Natural killer cell (primary cell): ENCODE data around the gene TMEM135. TPM values are rescaled to one million over a fixed set of nuclear protein-coding genes. Genes with fewer than 3 reads are reported as not detected.

ENCODE experiments used
- ATAC-seq, 3 donors: fragments of 150-1000 bp in 2 of 3; fragments of 200-7000 bp in 1 of 3; cut with Tn5 transposase; 1 replicate in 1 of 3; 2 replicates in 2 of 3; pipeline ENCODE4 v1.10.0; 2021; ENCODE audit warnings: mild to moderate bottlenecking in 2 of 3, moderate library complexity in 2 of 3
- DNase-seq, 2 donors: peaks; one replicate each; pipeline versions ENCODE4 v3.0.0 to v3.0.0-alpha.2; 2013 to 2021; ENCODE audit warnings: mixed read lengths in 1 of 2
- H3K27ac ChIP-seq: one replicate; pipeline ENCODE4 v1.5.1; 2013; ENCODE audit warnings: mild to moderate bottlenecking, low read length
- H3K27me3 ChIP-seq: one replicate; pipeline ENCODE4 v1.6.1; 2013; ENCODE audit warnings: low read length; ENCODE audit not compliant: control insufficient read depth, insufficient read depth
- H3K36me3 ChIP-seq: one replicate; pipeline ENCODE4 v1.6.1; 2013; ENCODE audit warnings: low read length; ENCODE audit not compliant: control insufficient read depth, insufficient read depth
- H3K4me1 ChIP-seq: one replicate; pipeline ENCODE4 v1.6.1; 2013; ENCODE audit warnings: low read length; ENCODE audit not compliant: control insufficient read depth, insufficient read depth
- H3K4me3 ChIP-seq: one replicate; pipeline ENCODE4 v1.5.1; 2013; ENCODE audit warnings: low read length
- H3K9me3 ChIP-seq: one replicate; pipeline ENCODE4 v1.6.1; 2013; ENCODE audit warnings: low read length; ENCODE audit not compliant: control insufficient read depth, insufficient read depth
- H3K27ac Mint-ChIP-seq, 2 donors: one replicate each; pipeline ENCODE4 v1.8.0; 2022; ENCODE audit warnings: mild to moderate bottlenecking in 2 of 2, mixed read lengths in 2 of 2, moderate library complexity in 1 of 2
- H3K27me3 Mint-ChIP-seq, 2 donors: one replicate each; pipeline ENCODE4 v1.8.0; 2022; ENCODE audit warnings: low read depth in 2 of 2, mixed read lengths in 2 of 2
- H3K36me3 Mint-ChIP-seq: one replicate; pipeline ENCODE4 v1.8.0; 2022; ENCODE audit warnings: mixed read lengths
- H3K4me1 Mint-ChIP-seq, 2 donors: one replicate each; pipeline ENCODE4 v1.8.0; 2022; ENCODE audit warnings: mixed read lengths in 2 of 2
- H3K4me3 Mint-ChIP-seq: one replicate; pipeline ENCODE4 v1.8.0; 2022; ENCODE audit warnings: mild to moderate bottlenecking, moderate library complexity, mixed read lengths
- H3K9me3 Mint-ChIP-seq, 2 donors: one replicate each; pipeline ENCODE4 v1.8.0; 2022; ENCODE audit warnings: mixed read lengths in 2 of 2
- WGBS: methylation state at CpG from one replicate; pipeline ENCODE4 v1.1.7; 2013; ENCODE audit warnings: missing lambda C conversion rate; ENCODE audit not compliant: insufficient coverage; 5-methylcytosine and 5-hydroxymethylcytosine counted together
- intact Hi-C: fragments of 100-400 bp; cut with micrococcal nuclease; formaldehyde crosslinking; loops from one replicate; pipeline ENCODE4 v1.14.2; 2022
- total RNA-seq, 4 donors: library from RNA; stranded (reverse); fragments of 120-200 nt in 1 of 4; gene quantifications; one replicate each; pipeline versions ENCODE4 v1.2.3 to v1.2.4, GENCODE V29; 2013 to 2022
- TF ChIP-seq, protein P1 (sequence below): fragments of 200-600 bp; IDR thresholded peaks from one replicate; pipeline ENCODE4 v1.8.0; 2022; ENCODE audit warnings: antibody characterized with exemption

The TMEM135 gene
- total RNA-seq, 3 donors from 2014 or later (not counting 1 experiment from before 2014, with no cell fraction given): 18.8 to 42.0 (median 36.1) TPM

DNA sequence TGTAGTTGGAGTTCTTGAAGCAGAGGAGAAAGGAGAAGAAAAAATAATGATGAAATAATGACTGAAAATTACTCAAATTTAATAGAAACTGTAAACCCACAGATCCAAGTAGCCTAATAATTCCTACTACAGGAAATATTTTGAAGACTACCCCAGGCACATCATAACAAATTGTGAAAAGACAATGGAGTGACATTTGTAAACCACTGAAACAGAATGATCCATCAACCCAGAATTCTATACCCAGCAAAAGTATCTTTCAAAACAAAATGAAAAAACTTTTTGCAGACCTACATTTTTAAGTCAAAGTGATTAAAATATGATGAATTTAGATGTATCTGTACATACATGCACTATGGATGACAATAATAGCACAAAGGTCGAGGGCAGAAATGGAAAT lies 194.6 kb downstream of the TMEM135 start:
- peaks cover 9% of the 10 kb centered on the region for H3K9me3 ChIP-seq
- H3K27me3 ChIP-seq: no peaks in the 10 kb centered on the region
- no peaks in the 10 kb centered on the region for H3K27me3 Mint-ChIP-seq
- WGBS: 80% methylated on average over 1 of the region's 1 CpG
- H3K4me3 Mint-ChIP-seq: no peak overlapping the region
- H3K36me3 Mint-ChIP-seq: peaks cover 21% of the 10 kb centered on the region
- H3K4me3 ChIP-seq: no peak overlapping the region
- DNase-seq: no peak
- H3K27ac Mint-ChIP-seq: no peak overlapping the region
- H3K4me1 Mint-ChIP-seq: peaks cover 0 to 7% of the 10 kb centered on the region in 2 donors
- intact Hi-C loops: no loop called here
- no peak overlapping the region for H3K27ac ChIP-seq
- no peaks in the 10 kb centered on the region for H3K36me3 ChIP-seq
- TF ChIP-seq, protein P1, sequence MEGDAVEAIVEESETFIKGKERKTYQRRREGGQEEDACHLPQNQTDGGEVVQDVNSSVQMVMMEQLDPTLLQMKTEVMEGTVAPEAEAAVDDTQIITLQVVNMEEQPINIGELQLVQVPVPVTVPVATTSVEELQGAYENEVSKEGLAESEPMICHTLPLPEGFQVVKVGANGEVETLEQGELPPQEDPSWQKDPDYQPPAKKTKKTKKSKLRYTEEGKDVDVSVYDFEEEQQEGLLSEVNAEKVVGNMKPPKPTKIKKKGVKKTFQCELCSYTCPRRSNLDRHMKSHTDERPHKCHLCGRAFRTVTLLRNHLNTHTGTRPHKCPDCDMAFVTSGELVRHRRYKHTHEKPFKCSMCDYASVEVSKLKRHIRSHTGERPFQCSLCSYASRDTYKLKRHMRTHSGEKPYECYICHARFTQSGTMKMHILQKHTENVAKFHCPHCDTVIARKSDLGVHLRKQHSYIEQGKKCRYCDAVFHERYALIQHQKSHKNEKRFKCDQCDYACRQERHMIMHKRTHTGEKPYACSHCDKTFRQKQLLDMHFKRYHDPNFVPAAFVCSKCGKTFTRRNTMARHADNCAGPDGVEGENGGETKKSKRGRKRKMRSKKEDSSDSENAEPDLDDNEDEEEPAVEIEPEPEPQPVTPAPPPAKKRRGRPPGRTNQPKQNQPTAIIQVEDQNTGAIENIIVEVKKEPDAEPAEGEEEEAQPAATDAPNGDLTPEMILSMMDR: no peak
- no peaks in the 10 kb centered on the region for H3K4me1 ChIP-seq
- peaks cover 2 to 13% of the 10 kb centered on the region in 2 donors for H3K9me3 Mint-ChIP-seq
- no peak for ATAC-seq

DNA sequence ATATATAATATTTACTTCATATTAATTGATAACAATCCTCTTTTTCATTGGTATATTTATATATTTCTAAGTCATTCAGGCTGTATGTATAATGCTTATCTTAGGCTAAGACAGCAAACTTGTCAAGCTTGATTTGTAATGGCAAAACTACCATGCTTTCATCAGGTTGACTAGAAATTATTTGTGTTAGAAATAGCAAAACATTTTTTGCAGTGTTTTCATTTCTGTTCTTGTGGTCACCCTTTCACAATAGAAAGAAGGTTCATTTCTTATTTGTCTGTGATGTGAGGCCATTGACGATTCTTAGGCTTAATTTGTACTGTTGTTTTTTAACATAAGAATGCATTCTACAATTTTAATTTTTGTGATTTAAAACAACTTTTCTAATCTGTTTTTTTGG lies 197.6 kb downstream of the TMEM135 start:
- H3K9me3 Mint-ChIP-seq: peaks cover 2 to 13% of the 10 kb centered on the region in 2 donors
- no peak overlapping the region for H3K4me3 Mint-ChIP-seq
- no peaks in the 10 kb centered on the region for H3K4me1 ChIP-seq
- no peaks in the 10 kb centered on the region for H3K27me3 ChIP-seq
- no peak overlapping the region for H3K4me3 ChIP-seq
- no peaks in the 10 kb centered on the region for H3K27me3 Mint-ChIP-seq
- DNase-seq (no peak), ATAC-seq (no peak)
- H3K27ac Mint-ChIP-seq: no peak overlapping the region
- H3K9me3 ChIP-seq: peaks cover 9% of the 10 kb centered on the region
- WGBS: no CpG with 5 or more reads among the region's 1 CpG
- intact Hi-C loops: no loop called here
- H3K36me3 ChIP-seq: no peaks in the 10 kb centered on the region
- H3K36me3 Mint-ChIP-seq: peaks cover 21% of the 10 kb centered on the region
- no peak overlapping the region for H3K27ac ChIP-seq
- TF ChIP-seq, protein P1: no peak
- no peaks in the 10 kb centered on the region for H3K4me1 Mint-ChIP-seq

DNA sequence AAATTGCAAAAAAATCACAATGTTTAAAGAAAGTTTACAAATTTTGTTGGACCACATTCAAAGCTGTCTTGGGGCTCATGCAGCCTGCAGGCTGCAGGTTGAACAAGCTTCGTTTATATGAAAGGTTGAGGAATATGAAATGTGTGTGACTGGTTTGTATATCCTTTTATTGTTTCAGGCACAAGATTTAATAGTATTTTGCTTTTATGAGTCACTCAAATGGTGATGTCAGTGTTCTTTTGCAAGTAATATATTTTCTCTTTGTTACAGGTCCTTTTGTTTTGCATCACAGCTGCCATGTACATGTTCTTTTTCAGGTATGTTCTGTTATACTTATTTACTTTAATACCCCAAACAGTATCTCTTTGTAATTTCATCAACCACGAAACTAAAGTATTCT lies 198.6 kb downstream of the TMEM135 start:
- no peaks in the 10 kb centered on the region for H3K4me1 Mint-ChIP-seq
- Histone ChIP-seq H3K27me3 (no peaks in the 10 kb centered on the region), H3K4me1 (no peaks in the 10 kb centered on the region), H3K4me3 (no peak overlapping the region), H3K27ac (no peak overlapping the region), H3K36me3 (no peaks in the 10 kb centered on the region), H3K9me3 (peaks cover 9% of the 10 kb centered on the region)
- no peak overlapping the region for H3K4me3 Mint-ChIP-seq
- H3K9me3 Mint-ChIP-seq: peaks cover 2 to 9% of the 10 kb centered on the region in 2 donors
- ATAC-seq: no peak
- peaks cover 14% of the 10 kb centered on the region for H3K36me3 Mint-ChIP-seq
- no peak overlapping the region for H3K27ac Mint-ChIP-seq
- no peaks in the 10 kb centered on the region for H3K27me3 Mint-ChIP-seq
- 93% methylated on average over 2 of the region's 2 CpGs for WGBS
- intact Hi-C loops: no loop called here
- TF ChIP-seq, protein P1: no peak
- DNase-seq: no peak

DNA sequence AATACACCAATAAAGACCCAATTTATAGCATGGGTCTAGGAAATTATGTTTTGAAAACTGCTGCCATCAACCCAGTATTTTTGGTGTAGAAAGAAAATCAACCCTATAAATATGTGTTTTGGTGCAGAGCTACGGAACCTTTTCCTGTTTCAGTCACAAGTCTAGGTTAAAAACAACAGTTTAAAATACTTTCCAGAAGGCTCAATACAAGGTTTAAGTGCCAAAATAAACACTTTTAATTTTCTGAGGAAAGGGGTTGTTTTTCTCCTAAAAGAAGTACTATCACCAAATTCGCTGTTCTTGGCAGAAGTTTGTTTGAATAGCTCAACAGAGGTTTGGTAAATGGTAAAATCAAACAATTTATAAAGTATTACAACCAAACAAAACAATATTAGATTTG lies 201.3 kb downstream of the TMEM135 start:
- H3K9me3 ChIP-seq: no peaks in the 10 kb centered on the region
- Mint-ChIP-seq H3K4me1 (no peaks in the 10 kb centered on the region), H3K36me3 (no peaks in the 10 kb centered on the region), H3K27ac (no peak overlapping the region), H3K4me3 (no peak overlapping the region), H3K27me3 (no peaks in the 10 kb centered on the region), H3K9me3 (no peaks in the 10 kb centered on the region)
- ATAC-seq (no peak), DNase-seq (no peak)
- intact Hi-C loops: no loop called here
- no peaks in the 10 kb centered on the region for H3K36me3 ChIP-seq
- WGBS: 100% methylated on average over 1 of the region's 2 CpGs
- no peaks in the 10 kb centered on the region for H3K4me1 ChIP-seq
- H3K4me3 ChIP-seq: no peak overlapping the region
- H3K27me3 ChIP-seq: no peaks in the 10 kb centered on the region
- TF ChIP-seq, protein P1: no peak
- H3K27ac ChIP-seq: no peak overlapping the region
